Activated T-cell treated with anti-CD3 and anti-CD28 coated beads, Interleukin-2, amount 50 U/mL, for 72 hours (primary cell): ENCODE data around the gene KCNH2. TPM values are rescaled to one million over a fixed set of nuclear protein-coding genes. Genes with fewer than 3 reads are reported as not detected.
A peak's percentile ranks its signal among the peaks of the same experiment; 100 is the strongest.

Experiments
- ATAC-seq, 2 donors: fragments of 150-1000 bp; cut with Tn5 transposase; replicated peaks in 1 of 2; 2 replicates each; pipeline ENCODE4 v1.10.0; 2021; ENCODE audit warnings: moderate library complexity in 2 of 2, mild to moderate bottlenecking in 1 of 2
- DNase-seq, 2 donors: peaks; one replicate each; pipeline ENCODE4 v3.0.0; 2021 to 2022; ENCODE audit warnings: mixed read lengths in 1 of 2
- H3K27ac Mint-ChIP-seq: one replicate; pipeline ENCODE4 v1.8.0; 2022; ENCODE audit warnings: mild to moderate bottlenecking, moderate library complexity, mixed read lengths
- H3K27me3 Mint-ChIP-seq: one replicate; pipeline ENCODE4 v1.8.0; 2022; ENCODE audit warnings: low read depth, mixed read lengths
- H3K36me3 Mint-ChIP-seq, 2 donors: one replicate each; pipeline ENCODE4 v1.8.0; 2022; ENCODE audit warnings: mixed read lengths in 2 of 2, mild to moderate bottlenecking in 1 of 2; ENCODE audit not compliant: insufficient read depth in 2 of 2
- H3K4me1 Mint-ChIP-seq: one replicate; pipeline ENCODE4 v1.8.0; 2022; ENCODE audit warnings: low read depth, mixed read lengths
- H3K4me3 Mint-ChIP-seq, 2 donors: one replicate each; pipeline ENCODE4 v1.8.0; 2022; ENCODE audit warnings: mild to moderate bottlenecking in 2 of 2, mixed read lengths in 2 of 2, moderate library complexity in 2 of 2
- H3K9me3 Mint-ChIP-seq, 2 donors: one replicate each; pipeline ENCODE4 v1.8.0; 2022; ENCODE audit warnings: mixed read lengths in 2 of 2
- total RNA-seq, 2 donors: library from RNA; stranded (reverse); gene quantifications; one replicate each; pipeline ENCODE4 v1.2.3, GENCODE V29; 2022

The KCNH2 gene
- total RNA-seq, 2 donors from 2014 or later = 0.72 to 0.77 TPM

- Mint-ChIP-seq H3K27ac (peak overlapping the region; percentile 91), H3K36me3 (no peaks in the 10 kb centered on the region), H3K4me1 (peaks cover 10% of the 10 kb centered on the region), H3K9me3 (no peaks in the 10 kb centered on the region), H3K4me3 (peak overlapping the region in 1 of 2 donors; percentile 25), H3K27me3 (peaks cover 18% of the 10 kb centered on the region)
- ATAC-seq = peak; percentile 45 to 60
- DNase-seq = peak; percentile 20 to 23
These were observed 68.7 kb downstream of the KCNH2 start for GRCh38 chr7:150909200-150909995.

GRCh38 chr7:150908173-150908572 is 69.9 kb downstream of the KCNH2 start:
- no peak for ATAC-seq
- no peaks in the 10 kb centered on the region for H3K9me3 Mint-ChIP-seq

GRCh38 chr7:150904011-150904909 is 73.9 kb downstream of the KCNH2 start:
- Mint-ChIP-seq H3K9me3 (no peaks in the 10 kb centered on the region), H3K36me3 (no peaks in the 10 kb centered on the region), H3K27me3 (peaks cover 31% of the 10 kb centered on the region), H3K27ac (no peak overlapping the region), H3K4me1 (peaks cover 10% of the 10 kb centered on the region), H3K4me3 (no peak overlapping the region)
- ATAC-seq (no peak), DNase-seq (no peak)

More at GRCh38 chr7:150908173-150908572, 69.9 kb downstream of the KCNH2 start:
- no peak for DNase-seq
- no peak overlapping the region for H3K27ac Mint-ChIP-seq
- no peak overlapping the region for H3K4me3 Mint-ChIP-seq
- no peaks in the 10 kb centered on the region for H3K36me3 Mint-ChIP-seq
- peaks cover 25% of the 10 kb centered on the region for H3K27me3 Mint-ChIP-seq
- peaks cover 15% of the 10 kb centered on the region for H3K4me1 Mint-ChIP-seq

GRCh38 chr7:150903606-150904005 is 74.5 kb downstream of the KCNH2 start:
- no peak overlapping the region for H3K27ac Mint-ChIP-seq
- H3K4me1 Mint-ChIP-seq = peaks cover 8% of the 10 kb centered on the region
- peak; percentile 25 to 31 for DNase-seq
- H3K4me3 Mint-ChIP-seq = no peak overlapping the region
- H3K27me3 Mint-ChIP-seq = peaks cover 35% of the 10 kb centered on the region
- H3K36me3 Mint-ChIP-seq = no peaks in the 10 kb centered on the region
- peak; percentile 45 to 71 for ATAC-seq
- H3K9me3 Mint-ChIP-seq = no peaks in the 10 kb centered on the region

- Mint-ChIP-seq H3K9me3 (no peaks in the 10 kb centered on the region), H3K4me3 (no peak overlapping the region), H3K27me3 (peaks cover 38% of the 10 kb centered on the region), H3K4me1 (peaks cover 12% of the 10 kb centered on the region), H3K36me3 (no peaks in the 10 kb centered on the region), H3K27ac (no peak overlapping the region)
- ATAC-seq = no peak
- DNase-seq = no peak
These were observed 75.8 kb downstream of the KCNH2 start for GRCh38 chr7:150902078-150903033.

GRCh38 chr7:150901160-150902035 is 76.7 kb downstream of the KCNH2 start:
- ATAC-seq (no peak), DNase-seq (no peak)
- Mint-ChIP-seq H3K9me3 (no peaks in the 10 kb centered on the region), H3K4me1 (peaks cover 12% of the 10 kb centered on the region), H3K27ac (no peak overlapping the region), H3K4me3 (no peak overlapping the region), H3K36me3 (no peaks in the 10 kb centered on the region), H3K27me3 (peaks cover 48% of the 10 kb centered on the region)

GRCh38 chr7:150900675-150901074 is 77.4 kb downstream of the KCNH2 start:
- no peaks in the 10 kb centered on the region for H3K36me3 Mint-ChIP-seq
- ATAC-seq = no peak
- peaks cover 15% of the 10 kb centered on the region for H3K4me1 Mint-ChIP-seq
- no peaks in the 10 kb centered on the region for H3K9me3 Mint-ChIP-seq
- H3K4me3 Mint-ChIP-seq = no peak overlapping the region
- peaks cover 55% of the 10 kb centered on the region for H3K27me3 Mint-ChIP-seq
- no peak overlapping the region for H3K27ac Mint-ChIP-seq
- no peak for DNase-seq

- peak overlapping the region; percentile 22 to 51 for H3K4me3 Mint-ChIP-seq
- peaks cover 59% of the 10 kb centered on the region for H3K27me3 Mint-ChIP-seq
- H3K36me3 Mint-ChIP-seq = peaks cover 2 to 4% of the 10 kb centered on the region in 2 donors
- no peak overlapping the region for H3K27ac Mint-ChIP-seq
- H3K4me1 Mint-ChIP-seq = peaks cover 11% of the 10 kb centered on the region
- peak; percentile 76 to 79 for ATAC-seq
- peaks cover 0 to 6% of the 10 kb centered on the region in 2 donors for H3K9me3 Mint-ChIP-seq
- DNase-seq = peak; percentile 75 to 84
These were observed 79.6 kb downstream of the KCNH2 start for GRCh38 chr7:150898475-150899011.

- ATAC-seq = peak; percentile 70 to 72
- Mint-ChIP-seq H3K27me3 (peaks cover 56% of the 10 kb centered on the region), H3K9me3 (peaks cover 0 to 6% of the 10 kb centered on the region in 2 donors), H3K4me1 (peaks cover 11% of the 10 kb centered on the region), H3K4me3 (peak overlapping the region in 1 of 2 donors; percentile 51), H3K27ac (no peak overlapping the region), H3K36me3 (peaks cover 2 to 4% of the 10 kb centered on the region in 2 donors)
- DNase-seq = peak; percentile 23 to 27
These were observed 80.3 kb downstream of the KCNH2 start for GRCh38 chr7:150897502-150898474.

- Mint-ChIP-seq H3K4me1 (peaks cover 11% of the 10 kb centered on the region), H3K27me3 (peaks cover 51% of the 10 kb centered on the region), H3K36me3 (peaks cover 2 to 4% of the 10 kb centered on the region in 2 donors), H3K27ac (no peak overlapping the region), H3K9me3 (peaks cover 0 to 6% of the 10 kb centered on the region in 2 donors), H3K4me3 (no peak overlapping the region)
- DNase-seq (no peak), ATAC-seq (no peak)
These were observed 81.4 kb downstream of the KCNH2 start for GRCh38 chr7:150896562-150897209.
